GM23248 (cell line): ENCODE results near the gene TNFRSF18.

Experiments used
- EZH2 ChIP-seq: fragments of 200-600 bp; sonication (generic); IDR thresholded peaks from 2 replicates; pipeline ENCODE4 v1.6.1; 2018; ENCODE audit warnings: antibody characterized with exemption, mild to moderate bottlenecking; ENCODE audit not compliant: insufficient read depth, poor library complexity, severe bottlenecking
- EZH2phosphoT487 ChIP-seq: fragments of 200-600 bp; sonication (generic); IDR thresholded peaks from 2 replicates; pipeline ENCODE4 v1.6.1; 2018; ENCODE audit warnings: antibody characterized with exemption, moderate library complexity, mild to moderate bottlenecking, low read depth; ENCODE audit not compliant: insufficient read depth

- TF ChIP-seq EZH2 (no peak), EZH2phosphoT487 (no peak)
Observed at GRCh38 chr1:1167398-1167821, 39.0 kb downstream of the TNFRSF18 start.
